Lower lobe of right lung (tissue), 2 donors: ENCODE results near the gene NECTIN3. TPM values are rescaled to one million over a fixed set of nuclear protein-coding genes. Genes with fewer than 3 reads are reported as not detected.

Source experiments
- ATAC-seq, 2 donors: fragments of 200-7000 bp; cut with Tn5 transposase; one replicate each; pipeline ENCODE4 v1.9.1; 2020 to 2022; ENCODE audit warnings: mild to moderate bottlenecking in 2 of 2, moderate library complexity in 2 of 2
- DNase-seq: peaks from one replicate; pipeline ENCODE4 v3.0.0-alpha.2; 2020
- H3K27ac ChIP-seq: fragments of 200-600 bp; one replicate; pipeline ENCODE4 v1.8.0; 2022
- H3K27me3 ChIP-seq: fragments of 200-600 bp; one replicate; pipeline ENCODE4 v1.8.0; 2022; ENCODE audit warnings: low read depth
- H3K36me3 ChIP-seq: fragments of 200-600 bp; one replicate; pipeline ENCODE4 v1.8.0; 2022; ENCODE audit warnings: mild to moderate bottlenecking
- H3K4me1 ChIP-seq: fragments of 200-600 bp; one replicate; pipeline ENCODE4 v1.8.0; 2022
- H3K4me3 ChIP-seq: fragments of 200-600 bp; one replicate; pipeline ENCODE4 v1.8.0; 2022; ENCODE audit warnings: mild to moderate bottlenecking
- H3K9me3 ChIP-seq: fragments of 200-600 bp; one replicate; pipeline ENCODE4 v1.8.0; 2022
- intact Hi-C: fragments of 100-400 bp; cut with DNase I; formaldehyde crosslinking; loops from one replicate; pipeline ENCODE4 v1.11.0; 2022
- total RNA-seq: library from RNA; stranded (reverse); fragmentation: NEBNext Ultra II Directional; extraction: Animal tissue kit (Norgen Biotek cat#: 25700); gene quantifications from one replicate; pipeline ENCODE4 v1.2.1, GENCODE V29; 2021
- TF ChIP-seq, protein P1 (sequence below): fragments of 200-600 bp; IDR thresholded peaks from one replicate; pipeline ENCODE4 v1.8.0; 2022; ENCODE audit warnings: antibody characterized with exemption, mild to moderate bottlenecking
- donor health status: DM: no; HTN: yes; CAD: no; lungs with severe emphysema.

Gene NECTIN3
- total RNA-seq, 1 donor from 2014 or later, result 25.1 TPM

DNA sequence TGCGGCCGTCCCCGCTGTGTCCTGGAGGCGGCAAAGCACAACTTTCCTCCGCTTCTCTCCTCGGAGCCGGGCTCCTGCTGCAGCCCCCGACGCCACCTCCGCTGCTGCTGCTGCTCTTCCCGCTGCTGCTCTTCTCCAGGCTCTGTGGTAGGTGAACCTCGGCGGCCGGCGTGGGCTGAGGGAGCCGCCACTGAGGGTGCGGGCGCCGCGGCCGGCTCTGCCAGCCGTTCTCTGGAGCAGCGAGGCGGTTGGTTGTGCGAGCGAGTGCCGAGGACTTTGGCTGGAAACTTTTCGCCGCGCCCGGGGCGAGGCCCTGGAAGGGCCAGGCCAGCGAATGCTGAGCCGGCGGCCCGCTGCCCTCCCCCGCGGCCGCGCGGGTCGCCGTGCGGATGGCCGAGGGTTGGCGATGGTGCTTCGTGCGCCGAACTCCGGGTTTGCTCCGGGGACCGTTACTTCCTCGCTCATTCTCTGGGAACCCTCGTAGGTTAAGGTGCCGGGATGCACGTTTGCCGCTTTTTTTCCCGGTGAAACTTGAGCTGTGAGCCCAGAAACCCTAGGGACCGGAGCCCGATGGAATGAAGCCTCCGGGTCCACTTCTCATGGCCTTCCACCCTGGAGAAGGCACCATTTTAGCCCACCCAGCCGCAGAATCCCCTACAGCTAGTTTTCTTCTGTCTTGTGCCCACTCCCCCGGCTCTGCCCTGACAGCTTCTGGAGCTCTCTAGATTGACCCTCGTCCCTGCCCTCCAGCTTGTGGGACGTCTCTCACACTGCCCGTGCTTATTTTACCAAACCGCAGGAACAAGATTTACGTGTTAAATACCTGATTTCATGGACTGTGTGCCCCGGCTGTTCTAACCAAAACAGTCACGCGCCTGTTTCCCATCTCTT is 660 bp downstream of the NECTIN3 start:
- Histone ChIP-seq H3K27ac (peak overlapping the region; percentile 85), H3K4me3 (peak overlapping the region; percentile 87), H3K36me3 (no peaks in the 10 kb centered on the region), H3K4me1 (peaks cover 32% of the 10 kb centered on the region), H3K27me3 (no peaks in the 10 kb centered on the region), H3K9me3 (no peaks in the 10 kb centered on the region)
- TF ChIP-seq, protein P1, sequence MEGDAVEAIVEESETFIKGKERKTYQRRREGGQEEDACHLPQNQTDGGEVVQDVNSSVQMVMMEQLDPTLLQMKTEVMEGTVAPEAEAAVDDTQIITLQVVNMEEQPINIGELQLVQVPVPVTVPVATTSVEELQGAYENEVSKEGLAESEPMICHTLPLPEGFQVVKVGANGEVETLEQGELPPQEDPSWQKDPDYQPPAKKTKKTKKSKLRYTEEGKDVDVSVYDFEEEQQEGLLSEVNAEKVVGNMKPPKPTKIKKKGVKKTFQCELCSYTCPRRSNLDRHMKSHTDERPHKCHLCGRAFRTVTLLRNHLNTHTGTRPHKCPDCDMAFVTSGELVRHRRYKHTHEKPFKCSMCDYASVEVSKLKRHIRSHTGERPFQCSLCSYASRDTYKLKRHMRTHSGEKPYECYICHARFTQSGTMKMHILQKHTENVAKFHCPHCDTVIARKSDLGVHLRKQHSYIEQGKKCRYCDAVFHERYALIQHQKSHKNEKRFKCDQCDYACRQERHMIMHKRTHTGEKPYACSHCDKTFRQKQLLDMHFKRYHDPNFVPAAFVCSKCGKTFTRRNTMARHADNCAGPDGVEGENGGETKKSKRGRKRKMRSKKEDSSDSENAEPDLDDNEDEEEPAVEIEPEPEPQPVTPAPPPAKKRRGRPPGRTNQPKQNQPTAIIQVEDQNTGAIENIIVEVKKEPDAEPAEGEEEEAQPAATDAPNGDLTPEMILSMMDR, result no peak
- intact Hi-C loops, result no loop called here
- peak; percentile 50 for DNase-seq
- ATAC-seq, result peak; percentile 47 to 59

DNA sequence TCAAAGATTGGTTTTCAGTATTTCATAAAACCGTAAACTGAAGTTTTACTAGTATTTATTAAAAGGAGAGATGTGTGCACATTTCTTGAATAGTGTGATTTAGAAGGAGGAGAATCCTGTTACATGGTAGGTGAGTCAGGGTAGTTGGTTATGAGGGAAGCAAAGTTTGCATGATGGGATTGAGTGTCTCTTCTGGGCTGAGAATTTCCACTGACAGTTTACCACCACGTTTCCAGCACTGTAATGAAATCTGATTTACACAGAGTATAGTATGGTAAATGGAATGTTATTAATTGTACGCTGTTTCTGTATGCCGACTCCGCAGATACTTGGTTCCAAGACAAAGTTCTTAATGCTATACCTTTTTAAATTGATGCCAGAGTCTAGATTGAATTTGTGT is 1.6 kb downstream of the NECTIN3 start:
- no peak overlapping the region for H3K27ac ChIP-seq
- no peaks in the 10 kb centered on the region for H3K9me3 ChIP-seq
- ATAC-seq (no peak), DNase-seq (no peak)
- TF ChIP-seq, protein P1, result no peak
- intact Hi-C loops, result no loop called here
- H3K27me3 ChIP-seq, result no peaks in the 10 kb centered on the region
- peak overlapping the region; percentile 87 for H3K4me3 ChIP-seq
- H3K36me3 ChIP-seq, result no peaks in the 10 kb centered on the region
- H3K4me1 ChIP-seq, result peaks cover 32% of the 10 kb centered on the region

DNA sequence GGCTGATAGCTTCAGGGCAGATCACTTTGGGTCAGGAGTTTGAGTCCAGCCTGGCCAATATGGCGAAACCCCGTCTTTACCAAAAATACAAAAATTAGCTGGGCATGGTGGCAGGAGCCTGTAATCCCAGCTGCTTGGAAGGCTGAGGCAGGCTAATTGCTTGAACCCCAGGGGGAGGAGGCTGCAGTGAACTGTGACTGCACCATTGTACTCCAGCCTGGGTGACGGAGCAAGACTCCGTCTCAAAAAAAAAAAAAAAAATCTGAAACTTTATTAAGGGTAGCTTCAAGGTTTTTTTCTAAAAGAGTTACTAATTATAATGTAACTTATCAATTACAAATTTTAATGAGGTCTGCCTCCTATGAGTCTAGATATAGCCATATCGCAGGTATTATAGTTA is 5.1 kb downstream of the NECTIN3 start:
- ATAC-seq (no peak), DNase-seq (no peak)
- H3K27me3 ChIP-seq, result no peaks in the 10 kb centered on the region
- TF ChIP-seq, protein P1, result no peak
- H3K27ac ChIP-seq, result no peak overlapping the region
- H3K4me1 ChIP-seq, result peaks cover 31% of the 10 kb centered on the region
- no peak overlapping the region for H3K4me3 ChIP-seq
- H3K36me3 ChIP-seq, result no peaks in the 10 kb centered on the region
- H3K9me3 ChIP-seq, result no peaks in the 10 kb centered on the region
- intact Hi-C loops, result no loop called here

DNA sequence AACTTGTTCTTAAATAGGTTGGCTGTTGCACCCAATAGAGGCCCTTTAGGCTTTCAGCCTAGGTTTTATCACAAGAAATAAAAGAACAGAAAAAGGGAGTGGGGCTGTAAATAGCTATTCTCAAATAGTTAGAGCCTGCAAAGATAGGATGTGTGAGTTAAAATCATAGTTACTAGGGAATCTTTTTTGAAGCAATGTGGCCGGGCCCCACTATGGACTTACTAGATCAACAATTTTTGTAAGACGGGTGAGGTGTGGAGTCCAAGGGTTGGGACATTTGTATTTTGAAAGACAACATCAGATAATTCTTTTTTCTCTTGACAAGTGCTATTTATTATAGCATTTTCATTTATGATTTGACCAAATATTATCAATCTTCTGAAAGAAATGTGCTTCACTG is 5.8 kb downstream of the NECTIN3 start:
- no peaks in the 10 kb centered on the region for H3K36me3 ChIP-seq
- intact Hi-C loops, result no loop called here
- H3K4me3 ChIP-seq, result no peak overlapping the region
- no peak for DNase-seq
- no peaks in the 10 kb centered on the region for H3K9me3 ChIP-seq
- TF ChIP-seq, protein P1, result no peak
- no peaks in the 10 kb centered on the region for H3K27me3 ChIP-seq
- ATAC-seq, result no peak
- peaks cover 31% of the 10 kb centered on the region for H3K4me1 ChIP-seq
- H3K27ac ChIP-seq, result no peak overlapping the region

DNA sequence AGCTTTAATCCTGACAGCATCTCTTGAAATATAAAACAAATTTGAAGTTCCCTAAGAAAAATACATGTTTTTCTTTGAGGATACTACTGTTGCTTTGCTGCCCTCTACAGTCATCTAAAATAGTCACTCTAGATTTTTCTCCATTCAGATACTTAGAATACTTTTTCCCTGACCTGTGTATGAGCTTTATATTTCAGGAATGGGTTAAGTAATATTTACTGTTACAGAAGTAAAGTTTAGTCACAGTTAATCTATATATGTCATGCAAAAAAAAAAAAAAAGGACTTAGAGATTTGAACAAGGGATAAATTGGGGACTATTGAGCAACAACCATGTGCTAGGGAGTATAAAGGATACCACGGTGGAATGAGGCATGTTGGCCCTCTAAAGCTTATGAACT is 8.8 kb downstream of the NECTIN3 start:
- no peak for DNase-seq
- intact Hi-C loops, result no loop called here
- TF ChIP-seq, protein P1, result peak; percentile 51
- Histone ChIP-seq H3K9me3 (no peaks in the 10 kb centered on the region), H3K4me3 (no peak overlapping the region), H3K36me3 (no peaks in the 10 kb centered on the region), H3K4me1 (peaks cover 16% of the 10 kb centered on the region), H3K27ac (no peak overlapping the region), H3K27me3 (no peaks in the 10 kb centered on the region)
- ATAC-seq, result peak in 1 of 2 donors; percentile 67
